Measurements from ENCODE around the gene TNFRSF6B.

Gene TNFRSF6B

DNA sequence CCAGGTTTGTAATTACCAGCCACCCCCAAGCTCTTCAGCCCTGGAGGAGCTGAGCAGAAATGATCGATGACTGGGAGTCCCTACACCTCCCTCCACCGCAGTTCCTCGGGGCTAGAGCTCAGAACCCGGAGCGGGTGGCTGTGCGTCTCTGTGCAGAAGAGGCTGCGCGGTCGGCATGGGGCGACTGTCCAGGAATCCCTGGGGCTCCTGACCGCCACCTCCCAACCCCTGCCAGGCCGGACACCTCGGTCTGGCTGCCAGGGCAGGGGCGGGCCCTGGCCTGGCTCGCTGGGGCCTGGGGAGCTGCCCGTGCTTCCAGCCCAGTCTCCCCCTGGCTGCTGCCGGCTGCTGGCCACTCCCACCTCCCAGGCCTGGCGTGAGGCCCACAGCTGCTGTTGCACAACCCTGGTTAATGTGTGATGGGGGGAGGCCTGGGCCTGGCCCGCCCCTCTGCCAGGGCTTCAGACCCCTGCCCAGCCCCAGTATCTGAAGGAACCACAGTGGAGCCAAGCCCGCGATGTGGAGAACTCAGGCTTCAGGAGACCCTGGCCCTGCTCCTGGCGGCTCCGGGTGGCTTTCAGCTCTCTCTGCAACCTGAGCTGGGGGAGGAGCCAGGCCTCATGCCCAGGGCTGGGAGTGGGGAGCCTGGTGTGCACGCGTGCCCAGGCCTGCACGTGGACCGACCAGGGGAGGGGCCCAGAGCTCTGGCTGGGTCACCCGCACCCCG lies 44.3 kb downstream of the TNFRSF6B start:
- peak; percentile 85 for DNase-seq (ENCODE audit: extremely low read depth, low read depth)
- peak; percentile 10 for TF ChIP-seq CTCF (IDR thresholded peaks at IDR 0.05; ENCODE audit: low read depth, low read length)

- no peak for DNase-seq (ENCODE audit: extremely low read depth, low read depth)
- no peak for TF ChIP-seq CTCF (IDR thresholded peaks at IDR 0.05; ENCODE audit: low read depth, low read length)
These were observed 44.9 kb downstream of the TNFRSF6B start for GRCh38 chr20:63741354-63741675.

- DNase-seq (ENCODE audit: extremely low read depth, low read depth), result no peak
- TF ChIP-seq CTCF (IDR thresholded peaks at IDR 0.05; ENCODE audit: low read depth, low read length), result no peak
These were observed 45.4 kb downstream of the TNFRSF6B start for GRCh38 chr20:63741676-63742380.

DNA sequence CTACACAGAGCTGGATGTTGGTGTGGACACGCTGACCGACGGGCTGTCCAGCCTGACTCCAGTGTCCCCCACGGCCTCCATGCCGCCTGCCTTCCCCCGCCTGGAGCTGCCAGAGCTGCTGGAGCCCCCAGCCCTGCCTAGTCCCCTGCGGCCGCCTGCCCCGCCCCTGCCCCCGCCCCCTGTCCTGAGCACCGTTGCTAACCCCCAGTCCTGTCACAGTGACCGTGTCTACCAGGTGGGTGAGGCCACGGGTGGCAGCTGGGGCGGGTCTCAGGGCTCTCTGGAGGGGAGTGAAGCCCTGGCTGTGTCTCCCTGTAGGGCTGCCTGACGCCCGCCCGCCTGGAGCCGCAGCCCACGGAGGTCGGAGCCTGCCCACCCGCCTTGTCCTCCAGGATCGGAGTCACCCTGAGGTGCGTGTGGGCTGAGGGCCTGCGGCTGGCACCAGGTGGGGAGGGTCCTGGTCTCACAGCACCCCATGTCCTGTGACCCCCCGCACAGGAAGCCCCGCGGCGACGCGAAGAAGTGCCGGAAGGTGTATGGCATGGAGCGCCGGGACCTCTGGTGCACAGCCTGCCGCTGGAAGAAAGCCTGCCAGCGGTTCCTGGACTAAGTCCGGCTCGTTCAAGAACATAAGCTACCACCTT lies 46.1 kb downstream of the TNFRSF6B start:
- no peak for DNase-seq (ENCODE audit: extremely low read depth, low read depth)
- no peak for TF ChIP-seq CTCF (IDR thresholded peaks at IDR 0.05; ENCODE audit: low read depth, low read length)

- no peak for DNase-seq (ENCODE audit: extremely low read depth, low read depth)
- no peak for TF ChIP-seq CTCF (IDR thresholded peaks at IDR 0.05; ENCODE audit: low read depth, low read length)
These were observed 46.9 kb downstream of the TNFRSF6B start for GRCh38 chr20:63743210-63743970.

DNA sequence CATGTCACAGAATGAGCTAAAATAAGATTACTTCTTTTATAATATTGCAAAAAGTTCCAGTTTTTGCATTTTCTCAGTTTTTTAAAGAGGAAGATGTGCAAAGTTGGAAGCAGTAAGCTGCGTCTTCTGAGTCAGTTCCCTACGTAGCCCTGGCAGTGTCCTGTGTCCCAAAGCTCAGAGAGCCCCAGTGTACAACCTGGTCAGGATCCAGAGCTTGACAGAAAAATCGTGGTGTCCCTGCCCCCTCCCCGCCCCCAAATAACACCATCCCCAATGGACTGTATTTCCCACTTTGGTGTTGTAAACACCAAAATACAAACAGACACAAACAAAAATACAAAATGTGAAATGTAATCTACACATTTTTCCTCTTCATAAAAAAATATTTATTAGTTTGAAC lies 47.7 kb downstream of the TNFRSF6B start:
- no peak for TF ChIP-seq CTCF (IDR thresholded peaks at IDR 0.05; ENCODE audit: low read depth, low read length)

More for the DNA sequence above, 47.7 kb downstream of the TNFRSF6B start:
- DNase-seq (ENCODE audit: extremely low read depth, low read depth), result no peak
